SK-N-SH (cell line): Measurements from ENCODE around the gene SPINK6. TPM values are rescaled to one million over a fixed set of nuclear protein-coding genes. Genes with fewer than 3 reads are reported as not detected.

ENCODE experiments used
- CTCF ChIA-PET: fragments of 300-600, 350-600 bp; formaldehyde crosslinking; extraction: SDS; loops from one replicate; lab custom pipeline; 2021; lab: Yijun Ruan, JAX
- POLR2A ChIA-PET: fragments of 350-600 bp; sonication (Branson Sonifier 250); formaldehyde crosslinking; extraction: SDS; loops from one replicate; lab custom pipeline; 2020; ENCODE audit warnings: antibody characterized with exemption, inconsistent platforms; lab: Yijun Ruan, JAX
- DNase-seq: peaks from one replicate; pipeline ENCODE4 v3.0.0; 2012
- H2AFZ ChIP-seq: fragments of 200-600 bp; sonication (generic); 2 replicates; pipeline ENCODE4 v1.8.1; 2016; ENCODE audit warnings: antibody characterized with exemption, mild to moderate bottlenecking, low read depth
- H3F3A ChIP-seq: fragments of 200-600 bp; sonication (generic); replicated peaks from 2 replicates; pipeline ENCODE3; 2016; ENCODE audit warnings: antibody characterized with exemption, mild to moderate bottlenecking; ENCODE audit not compliant: insufficient read depth
- H3K27ac ChIP-seq, 2 experiments: fragments of 200-500 bp in 1 of 2; fragments of 200-600 bp in 1 of 2; sonication (Bioruptor generic) in 1 of 2; sonication (generic), shearing (Covaris generic) in 1 of 2; 2 replicates each; pipeline versions ENCODE4 v1.5.1 to v1.6.1; 2014 to 2016; ENCODE audit warnings: low read depth in 2 of 2, inconsistent platforms in 1 of 2, low read length in 1 of 2, mild to moderate bottlenecking in 1 of 2, mixed read lengths in 1 of 2
- H3K27me3 ChIP-seq: fragments of 200-600 bp; sonication (generic), shearing (Covaris generic); 2 replicates; pipeline ENCODE4 v1.6.1; 2016; ENCODE audit warnings: mixed run types; ENCODE audit not compliant: insufficient read depth
- H3K36me3 ChIP-seq, 2 experiments: fragments of 200-500 bp in 1 of 2; fragments of 200-600 bp in 1 of 2; sonication (Bioruptor generic) in 1 of 2; sonication (generic) in 1 of 2; replicated peaks in 1 of 2; 2 replicates each; pipeline versions ENCODE3 to v1.5.1; 2014 to 2016; ENCODE audit warnings: low read length in 1 of 2, mild to moderate bottlenecking in 1 of 2; ENCODE audit not compliant: insufficient read depth in 2 of 2, control insufficient read depth in 1 of 2
- H3K4me1 ChIP-seq, 2 experiments: fragments of 200-500 bp in 1 of 2; fragments of 200-600 bp in 1 of 2; sonication (Bioruptor generic) in 1 of 2; sonication (generic), shearing (Covaris generic) in 1 of 2; 2 replicates each; pipeline versions ENCODE4 v1.5.1 to v1.6.1; 2014 to 2016; ENCODE audit warnings: low read depth in 1 of 2, low read length in 1 of 2, mixed run types in 1 of 2; ENCODE audit not compliant: insufficient read depth in 2 of 2, control insufficient read depth in 1 of 2
- H3K4me2 ChIP-seq: fragments of 200-600 bp; sonication (generic), shearing (Covaris generic); 2 replicates; pipeline ENCODE4 v1.6.1; 2017; ENCODE audit warnings: mixed run types
- H3K4me3 ChIP-seq, 2 experiments: fragments of 200-500 bp in 1 of 2; fragments of 200-600 bp in 1 of 2; sonication (Bioruptor generic) in 1 of 2; sonication (generic), shearing (Covaris generic) in 1 of 2; 2 replicates each; pipeline versions ENCODE4 v1.5.1 to v1.8.1; 2014 to 2016; ENCODE audit warnings: low read depth in 2 of 2, inconsistent platforms in 1 of 2, low read length in 1 of 2, mild to moderate bottlenecking in 1 of 2, mixed read lengths in 1 of 2, moderate library complexity in 1 of 2
- H3K79me2 ChIP-seq: fragments of 200-600 bp; sonication (generic); 2 replicates; pipeline ENCODE4 v1.8.1; 2017; ENCODE audit warnings: mild to moderate bottlenecking; ENCODE audit not compliant: insufficient read depth
- H3K9ac ChIP-seq: fragments of 200-600 bp; sonication (generic); 2 replicates; pipeline ENCODE4 v1.6.1; 2017; ENCODE audit warnings: mixed run types
- H3K9me2 ChIP-seq: fragments of 200-600 bp; sonication (generic); 2 replicates; pipeline ENCODE4 v1.6.1; 2017; ENCODE audit warnings: mixed run types
- H3K9me3 ChIP-seq: fragments of 200-600 bp; sonication (generic); 2 replicates; pipeline ENCODE4 v1.6.1; 2017; ENCODE audit warnings: mixed run types, mild to moderate bottlenecking, moderate library complexity
- H4K20me1 ChIP-seq: fragments of 200-600 bp; sonication (generic); 2 replicates; pipeline ENCODE4 v1.6.1; 2017; ENCODE audit warnings: mild to moderate bottlenecking, mixed run types; ENCODE audit not compliant: insufficient read depth
- CHD2 ChIP-seq: fragments of 150-350 bp; IDR thresholded peaks from 2 replicates; pipeline ENCODE4 v1.6.1; 2018; ENCODE audit warnings: low read length; ENCODE audit not compliant: partially characterized antibody
- ELF1 ChIP-seq: IDR thresholded peaks from 2 replicates; pipeline ENCODE4 v1.4.0; 2012
- EP300 ChIP-seq, 2 experiments: IDR thresholded peaks; 2 replicates each; pipeline versions ENCODE4 v1.4.0 to v1.6.1; 2012; ENCODE audit warnings: borderline replicate concordance in 1 of 2, low read depth in 1 of 2, low read length in 1 of 2
- EZH2phosphoT487 ChIP-seq: fragments of 200-600 bp; sonication (generic); IDR thresholded peaks from 2 replicates; pipeline ENCODE4 v1.6.1; 2017; ENCODE audit warnings: low read depth, mixed run types, mild to moderate bottlenecking, antibody characterized with exemption, moderate library complexity, borderline replicate concordance
- FOXJ3 ChIP-seq: sonication (generic); formaldehyde crosslinking; IDR thresholded peaks from 2 replicates; pipeline ENCODE4 v1.5.1; 2020; ENCODE audit warnings: mild to moderate bottlenecking, missing genetic modification reagents
- FOXM1 ChIP-seq: IDR thresholded peaks from 2 replicates; pipeline ENCODE4 v1.4.0; 2012; ENCODE audit warnings: low read depth, mild to moderate bottlenecking
- GABPA ChIP-seq: IDR thresholded peaks from 2 replicates; pipeline ENCODE4 v1.4.0; 2012; ENCODE audit warnings: low read depth, mild to moderate bottlenecking
- GATA2 ChIP-seq: sonication (generic); formaldehyde crosslinking; IDR thresholded peaks from 2 replicates; pipeline ENCODE4 v1.5.0; 2020; ENCODE audit warnings: mild to moderate bottlenecking, missing genetic modification reagents
- JUND ChIP-seq: IDR thresholded peaks from 2 replicates; pipeline ENCODE4 v1.4.0; 2012
- MXI1 ChIP-seq: IDR thresholded peaks from 2 replicates; pipeline ENCODE4 v1.6.1; 2012; ENCODE audit warnings: mild to moderate bottlenecking, low read depth, low read length, improper control_type of control experiment
- NFIC ChIP-seq: IDR thresholded peaks from 2 replicates; pipeline ENCODE4 v1.4.0; 2012; ENCODE audit warnings: borderline replicate concordance
- NRF1 ChIP-seq: IDR thresholded peaks from 2 replicates; pipeline ENCODE4 v1.6.1; 2012; ENCODE audit warnings: low read depth, mild to moderate bottlenecking, low read length
- PBX3 ChIP-seq: IDR thresholded peaks from 2 replicates; pipeline ENCODE4; 2012
- RCOR1 ChIP-seq: fragments of 150-350 bp; IDR thresholded peaks from 2 replicates; pipeline ENCODE4 v1.6.1; 2017; ENCODE audit warnings: antibody characterized with exemption, low read length
- RXRA ChIP-seq: IDR thresholded peaks from 2 replicates; pipeline ENCODE4 v1.4.0; 2012; ENCODE audit warnings: low read depth, mild to moderate bottlenecking, borderline replicate concordance
- TAF1 ChIP-seq: IDR thresholded peaks from 2 replicates; pipeline ENCODE4 v1.6.1; 2012; ENCODE audit warnings: low read depth, mild to moderate bottlenecking, low read length, moderate library complexity, borderline replicate concordance
- TCF12 ChIP-seq: IDR thresholded peaks from 2 replicates; pipeline ENCODE4 v1.4.0; 2012
- USF1 ChIP-seq: IDR thresholded peaks from 2 replicates; pipeline ENCODE4 v1.4.0; 2012; ENCODE audit warnings: low read depth, borderline replicate concordance
- WGBS: methylation state at CpG from one replicate; pipeline ENCODE4 v1.1.6; 2017; ENCODE audit warnings: low lambda C conversion rate; 5-methylcytosine and 5-hydroxymethylcytosine counted together
- polyA plus RNA-seq, 3 experiments: library from polyadenylated mRNA; depleted of rRNA; stranded (reverse); fragments of >200 nt; gene quantifications; 2 replicates each; pipeline ENCODE4 v1.2.3, GENCODE V29; 2012
- TF ChIP-seq, protein P1 (sequence below): IDR thresholded peaks from 2 replicates; pipeline ENCODE4 v1.4.0; 2012; ENCODE audit warnings: low read depth, borderline replicate concordance
- TF ChIP-seq, protein P2 (sequence below): fragments of 200-600 bp; sonication (generic); IDR thresholded peaks from 2 replicates; pipeline ENCODE4 v1.6.1; 2017; ENCODE audit warnings: antibody characterized with exemption, mild to moderate bottlenecking, moderate library complexity

Gene SPINK6, protein sequence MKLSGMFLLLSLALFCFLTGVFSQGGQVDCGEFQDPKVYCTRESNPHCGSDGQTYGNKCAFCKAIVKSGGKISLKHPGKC
- polyA plus RNA-seq (2012; rRNA removed): not detected in 2 replicates
- polyA plus RNA-seq (2012; cell fraction: cytosol; rRNA removed): not detected in 2 replicates
- not detected in 2 replicates for polyA plus RNA-seq (2012; cell fraction: nucleus; rRNA removed)

GRCh38 chr5:148202531-148203203 lies at the start of gene SPINK6:
TSS of gene SPINK6 (plus strand) at chr5:148203042. CDS start at chr5:148203097, 55 bp downstream.
- Histone ChIP-seq H3K4me2 (no peak within 1 kb of the TSS), H3K27me3 (no peaks in the 10 kb centered on the region), H2AFZ (no peak within 1 kb of the TSS), H3K36me3 (no peaks in the 10 kb centered on the region), H3K9me2 (no peaks in the 10 kb centered on the region), H3K4me1 (no peaks in the 10 kb centered on the region), H4K20me1 (no peaks in the 10 kb centered on the region), H3K79me2 (no peaks in the 10 kb centered on the region), H3K4me3 (no peak within 1 kb of the TSS), H3F3A (no peaks in the 10 kb centered on the region), H3K9ac (no peak within 1 kb of the TSS), H3K9me3 (no peaks in the 10 kb centered on the region), H3K27ac (no peak within 1 kb of the TSS)
- 72% methylated on average over 2 of the region's 2 CpGs for WGBS
- ChIA-PET POLR2A (no interaction called here), CTCF (interaction anchor here (0.9 to 1.0 kb wide), 2 partner anchors 9 to 12 kb away, joined by 3 read pairs; no protein-coding TSS in a partner anchor)
- DNase-seq: no peak
- TF ChIP-seq RCOR1 (no peak), ELF1 (no peak), EP300 (IDR thresholded peaks at IDR 0.05; ENCODE audit: borderline replicate concordance in 1 of 2, low read depth in 1 of 2, low read length in 1 of 2) (no peak), FOXJ3 (no peak), EZH2phosphoT487 (no peak), GATA2 (no peak), MXI1 (no peak), FOXM1 (no peak), RXRA (no peak), NFIC (no peak), NRF1 (no peak), JUND (no peak), TCF12 (no peak), TAF1 (no peak), USF1 (no peak), GABPA (no peak), PBX3 (no peak), CHD2 (no peak)
- TF ChIP-seq, protein P1, sequence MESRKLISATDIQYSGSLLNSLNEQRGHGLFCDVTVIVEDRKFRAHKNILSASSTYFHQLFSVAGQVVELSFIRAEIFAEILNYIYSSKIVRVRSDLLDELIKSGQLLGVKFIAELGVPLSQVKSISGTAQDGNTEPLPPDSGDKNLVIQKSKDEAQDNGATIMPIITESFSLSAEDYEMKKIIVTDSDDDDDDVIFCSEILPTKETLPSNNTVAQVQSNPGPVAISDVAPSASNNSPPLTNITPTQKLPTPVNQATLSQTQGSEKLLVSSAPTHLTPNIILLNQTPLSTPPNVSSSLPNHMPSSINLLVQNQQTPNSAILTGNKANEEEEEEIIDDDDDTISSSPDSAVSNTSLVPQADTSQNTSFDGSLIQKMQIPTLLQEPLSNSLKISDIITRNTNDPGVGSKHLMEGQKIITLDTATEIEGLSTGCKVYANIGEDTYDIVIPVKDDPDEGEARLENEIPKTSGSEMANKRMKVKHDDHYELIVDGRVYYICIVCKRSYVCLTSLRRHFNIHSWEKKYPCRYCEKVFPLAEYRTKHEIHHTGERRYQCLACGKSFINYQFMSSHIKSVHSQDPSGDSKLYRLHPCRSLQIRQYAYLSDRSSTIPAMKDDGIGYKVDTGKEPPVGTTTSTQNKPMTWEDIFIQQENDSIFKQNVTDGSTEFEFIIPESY: no peak
- TF ChIP-seq, protein P2, sequence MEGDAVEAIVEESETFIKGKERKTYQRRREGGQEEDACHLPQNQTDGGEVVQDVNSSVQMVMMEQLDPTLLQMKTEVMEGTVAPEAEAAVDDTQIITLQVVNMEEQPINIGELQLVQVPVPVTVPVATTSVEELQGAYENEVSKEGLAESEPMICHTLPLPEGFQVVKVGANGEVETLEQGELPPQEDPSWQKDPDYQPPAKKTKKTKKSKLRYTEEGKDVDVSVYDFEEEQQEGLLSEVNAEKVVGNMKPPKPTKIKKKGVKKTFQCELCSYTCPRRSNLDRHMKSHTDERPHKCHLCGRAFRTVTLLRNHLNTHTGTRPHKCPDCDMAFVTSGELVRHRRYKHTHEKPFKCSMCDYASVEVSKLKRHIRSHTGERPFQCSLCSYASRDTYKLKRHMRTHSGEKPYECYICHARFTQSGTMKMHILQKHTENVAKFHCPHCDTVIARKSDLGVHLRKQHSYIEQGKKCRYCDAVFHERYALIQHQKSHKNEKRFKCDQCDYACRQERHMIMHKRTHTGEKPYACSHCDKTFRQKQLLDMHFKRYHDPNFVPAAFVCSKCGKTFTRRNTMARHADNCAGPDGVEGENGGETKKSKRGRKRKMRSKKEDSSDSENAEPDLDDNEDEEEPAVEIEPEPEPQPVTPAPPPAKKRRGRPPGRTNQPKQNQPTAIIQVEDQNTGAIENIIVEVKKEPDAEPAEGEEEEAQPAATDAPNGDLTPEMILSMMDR: no peak
